ENCODE results near the gene PARK7.

DNA sequence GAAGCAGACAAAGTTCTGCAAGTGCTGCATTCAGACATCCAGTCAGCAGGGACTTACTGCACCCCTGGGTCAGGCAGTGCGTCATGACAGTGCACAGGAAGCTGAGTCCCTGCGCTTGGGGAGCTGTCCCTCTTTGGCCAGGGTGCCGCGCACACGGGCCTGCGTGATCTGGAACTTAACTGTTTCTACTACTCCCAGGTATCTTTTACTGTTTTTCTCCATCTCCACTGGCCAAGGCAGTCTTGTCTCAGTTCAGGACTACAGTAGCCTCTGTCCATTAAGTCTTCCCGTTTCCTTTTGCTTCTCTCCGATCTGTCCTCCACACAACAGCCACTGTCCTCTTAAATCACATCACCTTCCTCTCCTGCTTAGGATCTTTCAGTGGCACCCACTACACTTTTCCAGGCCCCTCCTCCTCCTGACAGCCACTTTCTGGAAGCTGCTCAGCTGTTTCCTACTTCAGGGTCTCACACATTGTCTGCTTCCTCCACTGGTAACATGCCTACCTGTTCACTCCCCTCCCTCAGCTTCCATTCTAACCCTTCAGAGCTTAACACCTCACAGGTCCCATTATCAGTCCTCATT, 48.7 kb downstream of the PARK7 start:
- TF ChIP-seq, protein P1, sequence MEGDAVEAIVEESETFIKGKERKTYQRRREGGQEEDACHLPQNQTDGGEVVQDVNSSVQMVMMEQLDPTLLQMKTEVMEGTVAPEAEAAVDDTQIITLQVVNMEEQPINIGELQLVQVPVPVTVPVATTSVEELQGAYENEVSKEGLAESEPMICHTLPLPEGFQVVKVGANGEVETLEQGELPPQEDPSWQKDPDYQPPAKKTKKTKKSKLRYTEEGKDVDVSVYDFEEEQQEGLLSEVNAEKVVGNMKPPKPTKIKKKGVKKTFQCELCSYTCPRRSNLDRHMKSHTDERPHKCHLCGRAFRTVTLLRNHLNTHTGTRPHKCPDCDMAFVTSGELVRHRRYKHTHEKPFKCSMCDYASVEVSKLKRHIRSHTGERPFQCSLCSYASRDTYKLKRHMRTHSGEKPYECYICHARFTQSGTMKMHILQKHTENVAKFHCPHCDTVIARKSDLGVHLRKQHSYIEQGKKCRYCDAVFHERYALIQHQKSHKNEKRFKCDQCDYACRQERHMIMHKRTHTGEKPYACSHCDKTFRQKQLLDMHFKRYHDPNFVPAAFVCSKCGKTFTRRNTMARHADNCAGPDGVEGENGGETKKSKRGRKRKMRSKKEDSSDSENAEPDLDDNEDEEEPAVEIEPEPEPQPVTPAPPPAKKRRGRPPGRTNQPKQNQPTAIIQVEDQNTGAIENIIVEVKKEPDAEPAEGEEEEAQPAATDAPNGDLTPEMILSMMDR (conservative IDR thresholded peaks at IDR 0.05 in 1 of 2, IDR thresholded peaks at IDR 0.05 in 1 of 2; ENCODE audit: extremely low read depth in 1 of 2, insufficient read depth in 1 of 2, low read depth in 1 of 2, low read length in 2 of 2): no peak
- no peak for TF ChIP-seq EZH2 (IDR thresholded peaks at IDR 0.05; ENCODE audit: borderline replicate concordance, low read length)
